ENCODE data around the gene CLK1. TPM values are rescaled to one million over a fixed set of nuclear protein-coding genes. Genes with fewer than 3 reads are reported as not detected.
"Not testable (repeated sequence)": the region's sequence is repeated elsewhere in the genome, so short reads cannot be mapped to it uniquely, and the experiment has no call there.

Gene CLK1
- total RNA-seq, 2 experiments from 2014 or later, result 86.4 to 99.3 TPM

GRCh38 chr2:200828572-200829257, 35.7 kb downstream of the CLK1 start:
- intact Hi-C loops (cut with DNase I, micrococcal nuclease), result no loop called here
- Mint-ChIP-seq H3K4me3 (no peak overlapping the region), H3K4me1 (no peaks in the 10 kb centered on the region), H3K9me3 (ENCODE audit: low read depth) (no peaks in the 10 kb centered on the region), H3K27ac (no peak overlapping the region), H3K27me3 (no peaks in the 10 kb centered on the region), H3K36me3 (ENCODE audit: low read depth) (peaks cover 16% of the 10 kb centered on the region)
- DNase-seq (no peak), ATAC-seq (no peak)
- POLR2A ChIA-PET, result interaction anchor here (0.5 to 2.0 kb wide), 6 partner anchors 10 to 30 kb away, joined by 3 to 13 read pairs (median 5); no protein-coding TSS in a partner anchor
- CTCF ChIA-PET, result interaction anchor here (0.9 to 1.1 kb wide), 2 partner anchors 11 to 111 kb away, joined by 3 to 4 read pairs; no protein-coding TSS in a partner anchor

DNA sequence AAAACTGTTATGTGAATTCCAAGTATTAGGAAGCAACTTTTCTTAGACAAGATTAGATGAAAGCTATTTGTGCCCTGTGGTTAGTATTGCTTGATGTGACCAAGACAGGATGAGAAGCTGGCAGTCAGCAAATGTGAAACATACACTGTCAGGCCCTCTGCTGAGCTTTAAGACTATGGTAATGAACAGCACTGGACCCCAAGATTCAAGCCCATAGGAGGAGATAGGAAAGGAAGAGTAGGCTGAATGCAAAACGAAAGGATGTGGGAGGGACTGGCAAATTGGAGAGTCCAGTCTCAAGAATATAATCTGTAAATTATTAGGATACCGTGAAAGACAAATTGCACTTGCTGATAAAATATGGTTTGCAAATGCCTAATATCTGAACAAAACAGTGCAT, 36.4 kb downstream of the CLK1 start:
- POLR2A ChIA-PET, result interaction anchor here (0.6 to 2.0 kb wide), 6 partner anchors 9 to 31 kb away, joined by 3 to 13 read pairs (median 5); no protein-coding TSS in a partner anchor
- intact Hi-C loops (cut with DNase I, micrococcal nuclease), result no loop called here
- ATAC-seq (no peak), DNase-seq (no peak)
- CTCF ChIA-PET, result interaction anchor here (0.7 to 1.1 kb wide), 4 partner anchors 10 to 120 kb away, joined by 3 to 4 read pairs (median 3); no protein-coding TSS in a partner anchor
- Mint-ChIP-seq H3K27me3 (no peaks in the 10 kb centered on the region), H3K36me3 (ENCODE audit: low read depth) (peaks cover 16% of the 10 kb centered on the region), H3K27ac (no peak overlapping the region), H3K9me3 (ENCODE audit: low read depth) (no peaks in the 10 kb centered on the region), H3K4me3 (no peak overlapping the region), H3K4me1 (no peaks in the 10 kb centered on the region)

DNA sequence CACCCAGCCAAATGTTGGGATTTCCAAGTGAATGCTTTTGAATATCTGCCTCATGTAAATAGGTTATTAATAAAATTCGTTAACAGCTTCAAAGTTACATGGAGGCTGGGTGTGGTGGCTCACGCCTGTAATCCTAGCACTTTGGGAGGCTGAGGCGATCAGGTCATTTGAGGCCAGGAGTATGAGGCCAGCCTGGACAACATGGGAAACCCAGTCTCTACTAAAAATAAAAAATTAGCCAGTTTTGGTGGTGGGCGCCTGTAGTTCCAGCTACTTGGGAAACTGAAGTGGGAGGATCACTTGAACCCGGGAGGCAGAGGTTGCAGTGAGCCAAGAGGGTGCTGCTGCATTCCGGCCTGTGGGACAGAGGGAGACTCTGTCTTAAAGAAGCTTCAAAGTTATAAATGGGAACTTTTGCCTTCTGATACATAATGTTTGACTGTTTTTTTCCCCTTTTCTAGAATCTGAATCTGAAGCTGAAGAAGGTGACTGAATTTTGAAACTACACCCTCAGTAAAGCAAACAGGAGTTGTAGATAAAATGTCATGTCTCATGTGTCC, 42.7 kb downstream of the CLK1 start:
- ChIA-PET CTCF (no interaction called here), POLR2A (no interaction called here)
- Mint-ChIP-seq H3K4me3 (no peak overlapping the region), H3K4me1 (peaks cover 20% of the 10 kb centered on the region), H3K27me3 (no peaks in the 10 kb centered on the region), H3K36me3 (ENCODE audit: low read depth) (peaks cover 54% of the 10 kb centered on the region), H3K9me3 (ENCODE audit: low read depth) (no peaks in the 10 kb centered on the region), H3K27ac (no peak overlapping the region)
- ATAC-seq (no peak), DNase-seq (no peak)
- intact Hi-C loops (cut with DNase I, micrococcal nuclease), result no loop called here

- H3K4me3 Mint-ChIP-seq, result no peak overlapping the region
- intact Hi-C loops (cut with DNase I, micrococcal nuclease), result no loop called here
- peaks cover 65% of the 10 kb centered on the region for H3K36me3 Mint-ChIP-seq (ENCODE audit: low read depth)
- peak overlapping the region; percentile 40 for H3K27ac Mint-ChIP-seq
- DNase-seq, result no peak
- H3K27me3 Mint-ChIP-seq, result no peaks in the 10 kb centered on the region
- peaks cover 30% of the 10 kb centered on the region for H3K4me1 Mint-ChIP-seq
- H3K9me3 Mint-ChIP-seq (ENCODE audit: low read depth), result no peaks in the 10 kb centered on the region
- CTCF ChIA-PET, result interaction anchor here (1.8 kb wide), 1 partner anchor 32 kb away, joined by 6 read pairs; no protein-coding TSS in a partner anchor
- POLR2A ChIA-PET, result interaction anchor here (0.6 kb wide), 1 partner anchor 30 kb away, joined by 4 read pairs; no protein-coding TSS in a partner anchor
- peak; percentile 19 for ATAC-seq
Measured at GRCh38 chr2:200820573-200821234, 43.8 kb downstream of the CLK1 start.

DNA sequence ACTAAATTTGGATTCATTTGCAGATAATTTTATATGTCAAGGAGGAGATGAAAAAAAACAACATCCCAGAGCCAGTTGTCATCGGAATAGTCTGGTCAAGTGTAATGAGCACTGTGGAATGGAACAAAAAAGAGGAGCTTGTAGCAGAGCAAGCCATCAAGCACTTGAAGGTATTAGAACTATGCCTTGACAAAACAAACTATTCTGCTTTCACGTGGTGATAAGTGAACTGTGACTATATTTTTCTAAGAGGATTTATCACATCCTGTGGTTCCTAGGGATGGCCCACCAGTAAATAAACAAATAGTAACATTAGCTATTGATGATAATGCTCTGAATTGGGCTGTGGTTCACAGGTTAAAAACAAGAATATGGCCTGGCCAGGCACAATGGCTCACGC, 45.7 kb downstream of the CLK1 start:
- ATAC-seq; H3K4me3 Mint-ChIP-seq; DNase-seq; H3K9me3 Mint-ChIP-seq (ENCODE audit: low read depth); H3K27me3 Mint-ChIP-seq; intact Hi-C loops (cut with DNase I, micrococcal nuclease): not testable (repeated sequence)
- Mint-ChIP-seq H3K36me3 (ENCODE audit: low read depth) (peaks cover 77% of the 10 kb centered on the region), H3K27ac (peak overlapping the region; percentile 63), H3K4me1 (peaks cover 50% of the 10 kb centered on the region)
- ChIA-PET POLR2A (interaction anchor here (0.5 to 2.5 kb wide), 7 partner anchors 9 to 803 kb away, joined by 3 to 13 read pairs (median 3); no protein-coding TSS in a partner anchor), CTCF (interaction anchor here (1.1 to 1.7 kb wide), 4 partner anchors 10 to 30 kb away, joined by 3 to 4 read pairs (median 4); no protein-coding TSS in a partner anchor)

DNA sequence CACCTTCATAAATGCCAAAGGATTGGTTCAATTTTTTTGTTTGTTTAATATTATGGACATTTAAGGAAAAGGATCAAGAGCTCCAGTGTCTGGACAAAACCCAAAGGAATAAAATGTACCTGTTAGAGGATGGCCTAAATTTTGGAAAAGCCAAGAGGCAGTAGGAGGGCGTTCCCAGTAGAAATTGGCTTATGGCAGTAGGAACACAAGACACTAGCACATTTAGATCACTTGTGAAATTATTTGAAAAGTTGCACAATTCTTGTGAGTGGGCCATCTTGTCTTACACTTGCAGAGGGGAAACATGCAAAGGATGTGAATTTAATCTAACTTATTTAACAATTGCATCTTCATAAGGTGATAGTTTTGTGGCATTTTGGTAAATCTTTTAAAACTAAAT, 49.5 kb downstream of the CLK1 start:
- peak overlapping the region; percentile 91 for H3K27ac Mint-ChIP-seq
- ATAC-seq (no peak), DNase-seq (no peak)
- H3K36me3 Mint-ChIP-seq (ENCODE audit: low read depth), result peaks cover 70% of the 10 kb centered on the region
- H3K27me3 Mint-ChIP-seq, result no peaks in the 10 kb centered on the region
- peaks cover 52% of the 10 kb centered on the region for H3K4me1 Mint-ChIP-seq
- ChIA-PET POLR2A (interaction anchor here (0.6 to 2.1 kb wide), 9 partner anchors 13 to 1457 kb away, joined by 3 to 14 read pairs (median 6); partner anchors contain the start of genes CLK1, NIF3L1 and PPIL3), CTCF (interaction anchor here (0.6 to 2.8 kb wide), 6 partner anchors 44 to 439 kb away, joined by 3 to 10 read pairs (median 4); no protein-coding TSS in a partner anchor)
- H3K4me3 Mint-ChIP-seq, result peak overlapping the region; percentile 87
- intact Hi-C loops (cut with DNase I, micrococcal nuclease), result loop anchor here (2.0 to 5.0 kb wide), 7 partner anchors 46 to 1452 kb away; partner anchors contain the start of genes NOP58 (in 1 of the 2) and TMEM237 (in 1 of the 2)
- H3K9me3 Mint-ChIP-seq (ENCODE audit: low read depth), result no peaks in the 10 kb centered on the region

GRCh38 chr2:200814276-200814815, 50.1 kb downstream of the CLK1 start:
- peak; percentile 59 for DNase-seq
- ChIA-PET POLR2A (interaction anchor here (0.7 to 2.1 kb wide), 8 partner anchors 14 to 111 kb away, joined by 3 to 14 read pairs (median 6); partner anchors contain the start of genes CLK1, NIF3L1 and PPIL3), CTCF (interaction anchor here (0.6 to 2.8 kb wide), 13 partner anchors 12 to 440 kb away, joined by 3 to 10 read pairs (median 4); partner anchors contain the start of gene CLK1)
- Mint-ChIP-seq H3K4me1 (peaks cover 53% of the 10 kb centered on the region), H3K27me3 (no peaks in the 10 kb centered on the region), H3K36me3 (ENCODE audit: low read depth) (peaks cover 68% of the 10 kb centered on the region), H3K4me3 (peak overlapping the region; percentile 87), H3K9me3 (ENCODE audit: low read depth) (no peaks in the 10 kb centered on the region), H3K27ac (peak overlapping the region; percentile 91)
- intact Hi-C loops (cut with DNase I, micrococcal nuclease), result loop anchor here (2.0 to 5.0 kb wide), 7 partner anchors 46 to 1453 kb away; partner anchors contain the start of genes NOP58 (in 1 of the 2) and TMEM237 (in 1 of the 2)
- peak; percentile 52 for ATAC-seq

DNA sequence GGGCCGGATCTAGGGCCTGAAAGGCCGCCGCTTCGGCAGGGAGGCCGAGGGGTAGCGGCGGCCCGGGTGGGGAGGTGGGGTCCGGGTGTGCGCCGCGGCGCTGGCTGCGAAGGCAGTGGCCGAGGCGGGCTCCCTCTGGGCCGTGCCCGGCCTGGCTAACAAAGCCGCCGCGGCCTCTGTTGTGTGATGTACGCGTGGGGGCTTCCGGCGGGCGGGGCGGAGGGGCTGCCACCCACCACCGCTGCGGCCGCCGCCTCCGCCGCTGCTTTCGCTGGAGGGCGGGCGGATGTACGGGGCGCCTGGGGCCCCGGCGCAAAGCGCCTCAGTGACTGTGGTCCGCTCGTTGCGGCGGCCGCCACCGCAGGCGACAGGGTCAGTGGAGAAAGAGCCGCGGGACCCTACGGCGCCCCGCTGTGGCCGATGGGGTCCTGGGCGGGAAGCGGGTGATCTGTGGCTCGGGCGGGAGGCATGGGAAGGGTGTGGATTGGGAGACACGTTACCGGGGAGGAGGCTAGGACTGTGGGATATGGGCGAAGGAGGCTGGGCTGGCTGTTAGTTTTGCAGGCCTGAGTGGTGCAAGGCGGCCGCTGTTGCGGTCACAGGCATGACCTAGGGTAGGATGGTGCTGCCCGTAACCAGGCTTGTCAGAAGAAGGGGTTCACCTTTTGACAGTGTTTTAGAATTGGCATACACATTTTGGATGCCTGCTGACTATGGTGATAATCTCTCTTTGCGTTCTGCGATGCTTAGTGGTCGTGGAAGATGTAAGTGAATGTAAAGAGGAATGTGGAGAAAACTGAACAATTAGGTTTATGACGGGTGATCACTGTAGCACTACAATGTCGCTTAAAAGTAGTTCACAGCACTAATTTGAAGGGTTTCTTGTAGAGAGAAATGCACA, 52.1 kb downstream of the CLK1 start:
- Mint-ChIP-seq H3K27ac (peak overlapping the region; percentile 91), H3K9me3 (ENCODE audit: low read depth) (no peaks in the 10 kb centered on the region), H3K4me3 (peak overlapping the region; percentile 87), H3K27me3 (no peaks in the 10 kb centered on the region), H3K36me3 (ENCODE audit: low read depth) (peaks cover 49% of the 10 kb centered on the region), H3K4me1 (peaks cover 47% of the 10 kb centered on the region)
- intact Hi-C loops (cut with DNase I, micrococcal nuclease), result loop anchor here (1.0 to 5.0 kb wide), 6 partner anchors 99 to 1455 kb away; partner anchors contain the start of genes NOP58 (in 1 of the 2) and TMEM237 (in 1 of the 2)
- ChIA-PET POLR2A (interaction anchor here (0.6 to 0.8 kb wide), 3 partner anchors 16 to 99 kb away, joined by 3 to 4 read pairs (median 3); partner anchors contain the start of gene CLK1), CTCF (interaction anchor here (1.0 kb wide), 1 partner anchor 99 kb away, joined by 3 read pairs; no protein-coding TSS in a partner anchor)
- ATAC-seq (peak; percentile 23), DNase-seq (peak; percentile 75)

- intact Hi-C loops (cut with DNase I, micrococcal nuclease), result loop anchor here (1.0 to 5.0 kb wide), 18 partner anchors 46 to 1456 kb away; partner anchors contain the start of genes CLK1 (in 2 of the 2), NIF3L1 (in 2 of the 2), PPIL3 (in 2 of the 2) and CFLAR (in 1 of the 2)
- Mint-ChIP-seq H3K9me3 (ENCODE audit: low read depth) (no peaks in the 10 kb centered on the region), H3K36me3 (ENCODE audit: low read depth) (peaks cover 40% of the 10 kb centered on the region), H3K27ac (peak within 1 kb of the TSS; percentile 96), H3K4me1 (peaks cover 45% of the 10 kb centered on the region), H3K27me3 (no peaks in the 10 kb centered on the region), H3K4me3 (peak within 1 kb of the TSS; percentile 87)
- ATAC-seq (peak; percentile 79), DNase-seq (peak; percentile 98)
- ChIA-PET POLR2A (interaction anchor here (0.6 to 1.4 kb wide), 4 partner anchors 46 to 356 kb away, joined by 4 read pairs; no protein-coding TSS in a partner anchor), CTCF (no interaction called here)
Measured at GRCh38 chr2:200811333-200812121, 52.9 kb downstream of the CLK1 start, which contains the start of gene BZW1. Gene BZW1, plus strand, starts transcription at chr2:200811910. Its CDS starts 1,308 bp downstream, at chr2:200813218.

Measured in activated CD4-positive, alpha-beta T cell treated with anti-CD3 and anti-CD28 coated beads for 36 hours (primary cell).